CD14-positive monocyte (primary cell): ENCODE results near the gene KAT2B. TPM values are rescaled to one million over a fixed set of nuclear protein-coding genes. Genes with fewer than 3 reads are reported as not detected.
A peak's percentile ranks its signal among the peaks of the same experiment; 100 is the strongest.

ENCODE experiments used
- DNase-seq, 3 donors: peaks; one replicate each; pipeline ENCODE4 v3.0.0-alpha.2; 2011 to 2022
- H2AFZ ChIP-seq: 2 replicates; pipeline ENCODE4 v1.6.0; 2012; ENCODE audit warnings: mild to moderate bottlenecking, low read depth, low read length, inconsistent platforms; ENCODE audit not compliant: insufficient read depth, poor library complexity, severe bottlenecking
- H3K27ac ChIP-seq, 2 donors: 1 replicate in 1 of 2; 2 replicates in 1 of 2; pipeline ENCODE4 v1.5.1; 2012 to 2013; ENCODE audit warnings: low read length in 2 of 2, control low read depth in 1 of 2, inconsistent platforms in 1 of 2, low read depth in 1 of 2, mild to moderate bottlenecking in 1 of 2
- H3K27me3 ChIP-seq, 2 donors: one replicate each; pipeline versions ENCODE4 v1.6.0 to v1.6.1; 2011 to 2013; ENCODE audit warnings: low read length in 2 of 2; ENCODE audit not compliant: control insufficient read depth in 2 of 2, insufficient read depth in 2 of 2
- H3K36me3 ChIP-seq, 2 donors: replicated peaks in 1 of 2; 1 replicate in 1 of 2; 2 replicates in 1 of 2; pipeline versions ENCODE4 v1.5.1 to v1.6.1; 2012 to 2013; ENCODE audit warnings: low read length in 2 of 2, control low read depth in 1 of 2, inconsistent platforms in 1 of 2, mild to moderate bottlenecking in 1 of 2; ENCODE audit not compliant: insufficient read depth in 2 of 2, control insufficient read depth in 1 of 2
- H3K4me1 ChIP-seq, 2 donors: 1 replicate in 1 of 2; 2 replicates in 1 of 2; pipeline versions ENCODE4 v1.5.1 to v1.6.1; 2012 to 2013; ENCODE audit warnings: low read length in 2 of 2, control low read depth in 1 of 2, inconsistent platforms in 1 of 2, mild to moderate bottlenecking in 1 of 2, moderate library complexity in 1 of 2; ENCODE audit not compliant: insufficient read depth in 2 of 2, control insufficient read depth in 1 of 2
- H3K4me2 ChIP-seq: replicated peaks from 2 replicates; pipeline ENCODE3; 2012; ENCODE audit warnings: low read length, moderate library complexity, mild to moderate bottlenecking; ENCODE audit not compliant: poor library complexity, severe bottlenecking; ENCODE audit errors: extremely low read depth
- H3K4me3 ChIP-seq, 3 experiments: fragments of 200-600 bp in 1 of 3; sonication (generic) in 1 of 3; replicated peaks in 1 of 3; 1 replicate in 2 of 3; 2 replicates in 1 of 3; pipeline ENCODE4 v1.5.1; 2011 to 2013; ENCODE audit warnings: low read length in 3 of 3, mild to moderate bottlenecking in 3 of 3, control low read depth in 2 of 3, low read depth in 2 of 3, inconsistent platforms in 1 of 3, moderate library complexity in 1 of 3
- H3K79me2 ChIP-seq: 2 replicates; pipeline ENCODE4 v1.6.0; 2012; ENCODE audit warnings: mild to moderate bottlenecking, control low read depth, inconsistent platforms, low read length, moderate library complexity; ENCODE audit not compliant: insufficient read depth
- H3K9ac ChIP-seq: 2 replicates; pipeline ENCODE4 v1.6.0; 2017; ENCODE audit warnings: low read length, mild to moderate bottlenecking; ENCODE audit not compliant: insufficient read depth, poor library complexity, severe bottlenecking
- H3K9me3 ChIP-seq, 2 donors: replicated peaks in 1 of 2; 1 replicate in 1 of 2; 2 replicates in 1 of 2; pipeline versions ENCODE4 v1.5.1 to v1.6.1; 2012 to 2013; ENCODE audit warnings: low read length in 2 of 2, control low read depth in 1 of 2; ENCODE audit not compliant: control insufficient read depth in 1 of 2, insufficient read depth in 1 of 2
- H4K20me1 ChIP-seq: 2 replicates; pipeline ENCODE4 v1.6.0; 2012; ENCODE audit warnings: mild to moderate bottlenecking, low read length, control low read depth, moderate library complexity; ENCODE audit not compliant: insufficient read depth
- H3K27ac Mint-ChIP-seq, 7 donors: one replicate each; pipeline ENCODE4 v1.8.0; 2020; ENCODE audit warnings: mild to moderate bottlenecking in 7 of 7, mixed read lengths in 7 of 7, moderate library complexity in 6 of 7, inconsistent platforms in 2 of 7
- H3K27me3 Mint-ChIP-seq, 3 donors: one replicate each; pipeline ENCODE4 v1.8.0; 2021 to 2022; ENCODE audit warnings: low read depth in 3 of 3, mild to moderate bottlenecking in 3 of 3, mixed read lengths in 3 of 3, moderate library complexity in 3 of 3, inconsistent platforms in 1 of 3
- H3K36me3 Mint-ChIP-seq, 2 donors: one replicate each; pipeline ENCODE4 v1.8.0; 2020; ENCODE audit warnings: mixed read lengths in 2 of 2, inconsistent platforms in 1 of 2, mild to moderate bottlenecking in 1 of 2
- H3K4me1 Mint-ChIP-seq: one replicate; pipeline ENCODE4 v1.8.0; 2020; ENCODE audit warnings: mild to moderate bottlenecking, mixed read lengths
- H3K4me3 Mint-ChIP-seq, 2 donors: one replicate each; pipeline ENCODE4 v1.8.0; 2020; ENCODE audit warnings: mild to moderate bottlenecking in 2 of 2, mixed read lengths in 2 of 2, moderate library complexity in 1 of 2
- H3K9me3 Mint-ChIP-seq, 7 donors: one replicate each; pipeline ENCODE4 v1.8.0; 2020 to 2022; ENCODE audit warnings: mixed read lengths in 7 of 7, mild to moderate bottlenecking in 6 of 7, moderate library complexity in 6 of 7, inconsistent platforms in 2 of 7
- WGBS: methylation state at CpG from one replicate; pipeline ENCODE4 v1.1.5; 2013; ENCODE audit warnings: missing lambda C conversion rate; ENCODE audit not compliant: insufficient coverage; 5-methylcytosine and 5-hydroxymethylcytosine counted together
- intact Hi-C, 2 donors: fragments of 100-400 bp; cut with micrococcal nuclease; formaldehyde crosslinking; loops; one replicate each; pipeline versions ENCODE4 v1.15.0 to v1.15.1; 2023
- polyA plus RNA-seq, 3 donors: library from polyadenylated mRNA; depleted of rRNA in 1 of 3; unstranded in 2 of 3; stranded (reverse) in 1 of 3; fragments of 300-500 nt in 2 of 3; fragments of >200 nt in 1 of 3; fragmentation: Illumina TruSeq in 2 of 3; gene quantifications; 1 replicate in 2 of 3; 2 replicates in 1 of 3; pipeline ENCODE4 v1.2.3, GENCODE V29; 2012 to 2021
- TF ChIP-seq, protein P1 (sequence below): fragments of 200-600 bp; IDR thresholded peaks from one replicate; pipeline ENCODE4 v1.8.0; 2022; ENCODE audit warnings: antibody characterized with exemption, mild to moderate bottlenecking

The KAT2B gene
- polyA plus RNA-seq, 3 donors: 2.7 to 14.6 (median 3.5) TPM

GRCh38 chr3:20181276-20181675 is 141.0 kb downstream of the KAT2B start:
- H3K79me2 ChIP-seq: peaks cover 35% of the 10 kb centered on the region
- H3K4me2 ChIP-seq: no peak overlapping the region
- no peak overlapping the region for H3K27ac ChIP-seq
- H3K4me1 ChIP-seq: peaks cover 7 to 10% of the 10 kb centered on the region in 2 donors
- TF ChIP-seq, protein P1, sequence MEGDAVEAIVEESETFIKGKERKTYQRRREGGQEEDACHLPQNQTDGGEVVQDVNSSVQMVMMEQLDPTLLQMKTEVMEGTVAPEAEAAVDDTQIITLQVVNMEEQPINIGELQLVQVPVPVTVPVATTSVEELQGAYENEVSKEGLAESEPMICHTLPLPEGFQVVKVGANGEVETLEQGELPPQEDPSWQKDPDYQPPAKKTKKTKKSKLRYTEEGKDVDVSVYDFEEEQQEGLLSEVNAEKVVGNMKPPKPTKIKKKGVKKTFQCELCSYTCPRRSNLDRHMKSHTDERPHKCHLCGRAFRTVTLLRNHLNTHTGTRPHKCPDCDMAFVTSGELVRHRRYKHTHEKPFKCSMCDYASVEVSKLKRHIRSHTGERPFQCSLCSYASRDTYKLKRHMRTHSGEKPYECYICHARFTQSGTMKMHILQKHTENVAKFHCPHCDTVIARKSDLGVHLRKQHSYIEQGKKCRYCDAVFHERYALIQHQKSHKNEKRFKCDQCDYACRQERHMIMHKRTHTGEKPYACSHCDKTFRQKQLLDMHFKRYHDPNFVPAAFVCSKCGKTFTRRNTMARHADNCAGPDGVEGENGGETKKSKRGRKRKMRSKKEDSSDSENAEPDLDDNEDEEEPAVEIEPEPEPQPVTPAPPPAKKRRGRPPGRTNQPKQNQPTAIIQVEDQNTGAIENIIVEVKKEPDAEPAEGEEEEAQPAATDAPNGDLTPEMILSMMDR: no peak
- no CpG with 5 or more reads among the region's 3 CpGs for WGBS
- H3K27me3 ChIP-seq: no peaks in the 10 kb centered on the region
- Mint-ChIP-seq H3K36me3 (peaks cover 23 to 50% of the 10 kb centered on the region in 2 donors), H3K27ac (no peak overlapping the region), H3K27me3 (no peaks in the 10 kb centered on the region), H3K4me3 (no peak overlapping the region), H3K4me1 (peaks cover 2% of the 10 kb centered on the region), H3K9me3 (no peaks in the 10 kb centered on the region)
- H2AFZ ChIP-seq: no peak overlapping the region
- H3K9me3 ChIP-seq: no peaks in the 10 kb centered on the region
- no peak overlapping the region for H3K9ac ChIP-seq
- H4K20me1 ChIP-seq: no peaks in the 10 kb centered on the region
- no peak overlapping the region for H3K4me3 ChIP-seq
- intact Hi-C loops: loop anchor here in 1 of 2 donors (10.0 kb wide), 2 partner anchors 56 to 136 kb away; partner anchors contain the start of gene KAT2B
- H3K36me3 ChIP-seq: peaks cover 12 to 52% of the 10 kb centered on the region in 2 donors
- no peak for DNase-seq

DNA sequence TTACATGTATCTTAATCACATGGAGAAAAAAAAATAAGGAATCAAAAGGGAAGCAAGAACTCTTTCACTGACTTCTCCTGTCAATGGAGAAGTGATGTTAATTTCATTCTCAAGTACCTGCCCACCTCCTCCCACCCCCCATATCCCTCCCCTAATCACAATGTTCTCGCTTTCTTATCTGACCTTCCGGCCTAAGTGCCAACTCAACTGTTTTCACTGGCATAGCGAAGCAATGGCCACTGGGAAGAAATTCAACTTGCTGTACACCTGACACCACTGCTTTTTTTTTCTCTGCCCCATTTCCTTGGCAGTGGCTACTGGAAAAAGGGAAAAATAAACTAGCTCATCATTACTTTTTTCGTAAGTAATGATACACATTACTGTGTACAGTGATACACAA is 142.0 kb downstream of the KAT2B start:
- intact Hi-C loops: loop anchor here in 1 of 2 donors (10.0 kb wide), 2 partner anchors 57 to 137 kb away; partner anchors contain the start of gene KAT2B
- H3K9ac ChIP-seq: no peak overlapping the region
- H3K27me3 ChIP-seq: no peaks in the 10 kb centered on the region
- H3K36me3 Mint-ChIP-seq: peaks cover 23 to 45% of the 10 kb centered on the region in 2 donors
- WGBS: 100% methylated on average over 3 of the region's 4 CpGs
- no peak overlapping the region for H3K4me3 ChIP-seq
- H3K4me1 Mint-ChIP-seq: peaks cover 2% of the 10 kb centered on the region
- H3K27ac Mint-ChIP-seq: peak overlapping the region in 1 of 7 donors; percentile 33
- H3K9me3 ChIP-seq: no peaks in the 10 kb centered on the region
- peaks cover 35% of the 10 kb centered on the region for H3K79me2 ChIP-seq
- TF ChIP-seq, protein P1: no peak
- no peaks in the 10 kb centered on the region for H3K9me3 Mint-ChIP-seq
- no peak overlapping the region for H2AFZ ChIP-seq
- no peak overlapping the region for H3K4me3 Mint-ChIP-seq
- H3K27me3 Mint-ChIP-seq: no peaks in the 10 kb centered on the region
- peaks cover 9 to 47% of the 10 kb centered on the region in 2 donors for H3K36me3 ChIP-seq
- peaks cover 13 to 17% of the 10 kb centered on the region in 2 donors for H3K4me1 ChIP-seq
- no peak overlapping the region for H3K27ac ChIP-seq
- no peak for DNase-seq
- no peaks in the 10 kb centered on the region for H4K20me1 ChIP-seq
- no peak overlapping the region for H3K4me2 ChIP-seq
